ENCODE data around the gene POU3F2. TPM values are rescaled to one million over a fixed set of nuclear protein-coding genes. Genes with fewer than 3 reads are reported as not detected.

The POU3F2 gene
- total and polyA plus RNA-seq, 2 of the 13 experiments (the other 11 are each of a cell fraction or from before 2014, with no cell fraction given) = not detected

GRCh38 chr6:98845211-98846020 lies 11.0 kb downstream of the POU3F2 start:
- no TSS peak for BruUV-seq (replicated peaks)
- 5% methylated on average over 23 of the region's 50 CpGs for WGBS (ENCODE audit: low lambda C conversion rate)
- Histone ChIP-seq H3K79me2 (ENCODE audit: insufficient read depth, low read length) (no peaks in the 10 kb centered on the region), H3K27ac (ENCODE audit: extremely low read length, insufficient read depth, low read length) (no peak overlapping the region), H3K9ac (ENCODE audit: insufficient read depth, low read depth, low read length) (no peak overlapping the region), H3K4me2 (ENCODE audit: low read depth, low read length) (peak overlapping the region; percentile 32; the same call in 1 of the 2 replicates), H3K4me3 (replicated peaks in 1 of 3; ENCODE audit: insufficient read depth in 1 of 3, low read depth in 2 of 3, low read length in 3 of 3) (peak overlapping the region in 1 of 3 experiments; percentile 16; a peak in 1 of 6 replicates), H3K27me3 (ENCODE audit: control insufficient read depth in 1 of 2, insufficient read depth in 2 of 2, low read length in 2 of 2) (peaks cover 3 to 47% of the 10 kb centered on the region in 2 experiments), H3K4me1 (ENCODE audit: insufficient read depth, low read length) (no peaks in the 10 kb centered on the region), H3K9me3 (ENCODE audit: low read length) (no peaks in the 10 kb centered on the region), H3K36me3 (replicated peaks in 1 of 2; ENCODE audit: control insufficient read depth in 1 of 2, insufficient read depth in 2 of 2, low read length in 2 of 2) (no peaks in the 10 kb centered on the region), H4K20me1 (ENCODE audit: insufficient read depth, low read length) (peaks cover 4% of the 10 kb centered on the region; the same call in 1 of the 2 replicates), H2AFZ (ENCODE audit: low read length) (no peak overlapping the region)
- DNase-seq (ENCODE audit: low spot score) (peak; percentile 40), ATAC-seq (peak; percentile 85), FAIRE-seq (peak; percentile 59)
- ChIA-PET POLR2A (no interaction called here), CTCF (ENCODE audit: low intra/inter-chr PET ratio, low total read pairs) (interaction anchor here (1.3 kb wide), 1 partner anchor 1348 kb away, joined by 4 read pairs; no protein-coding TSS in a partner anchor)
- intact Hi-C loops (cut with micrococcal nuclease; ENCODE audit: unreplicated experiment) = loop anchor here (1.0 to 5.0 kb wide), 6 partner anchors 97 to 1778 kb away; no protein-coding TSS in a partner anchor
- in situ Hi-C loops (cut with HindIII; ENCODE audit: extremely low pct_ligation_motif_present, low pct_unique_long_range_greater_than_20kb) = loop anchor here (25.0 kb wide), 5 partner anchors 267 to 1783 kb away; no protein-coding TSS in a partner anchor
- TF ChIP-seq ZNF329 (CRISPR knock-in tag; IDR thresholded peaks at IDR 0.05; ENCODE audit: low read depth) (no peak), KDM2A (CRISPR knock-in tag; IDR thresholded peaks at IDR 0.05; ENCODE audit: borderline replicate concordance, low read depth) (peak; percentile 27; the same call in 1 of the 2 replicates), HMGXB4 (CRISPR knock-in tag; IDR thresholded peaks at IDR 0.05; ENCODE audit: borderline replicate concordance in 1 of 2, low read depth in 1 of 2) (0 out of 4 replicates have a peak, but pooled peaks of 1 of the 2 experiments have one; percentile 21), IKZF5 (CRISPR knock-in tag; IDR thresholded peaks at IDR 0.05) (0 out of 2 replicates have a peak, but pooled peaks have one; percentile 22), GLI4 (CRISPR knock-in tag; IDR thresholded peaks at IDR 0.05; ENCODE audit: borderline replicate concordance) (no peak), CTCF (CRISPR knock-in tag; IDR thresholded peaks at IDR 0.05) (peak; percentile 92), STAG1 (CRISPR knock-in tag; IDR thresholded peaks at IDR 0.05) (peak; percentile 94)
- TF ChIP-seq, protein P1, sequence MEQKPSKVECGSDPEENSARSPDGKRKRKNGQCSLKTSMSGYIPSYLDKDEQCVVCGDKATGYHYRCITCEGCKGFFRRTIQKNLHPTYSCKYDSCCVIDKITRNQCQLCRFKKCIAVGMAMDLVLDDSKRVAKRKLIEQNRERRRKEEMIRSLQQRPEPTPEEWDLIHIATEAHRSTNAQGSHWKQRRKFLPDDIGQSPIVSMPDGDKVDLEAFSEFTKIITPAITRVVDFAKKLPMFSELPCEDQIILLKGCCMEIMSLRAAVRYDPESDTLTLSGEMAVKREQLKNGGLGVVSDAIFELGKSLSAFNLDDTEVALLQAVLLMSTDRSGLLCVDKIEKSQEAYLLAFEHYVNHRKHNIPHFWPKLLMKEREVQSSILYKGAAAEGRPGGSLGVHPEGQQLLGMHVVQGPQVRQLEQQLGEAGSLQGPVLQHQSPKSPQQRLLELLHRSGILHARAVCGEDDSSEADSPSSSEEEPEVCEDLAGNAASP (CRISPR knock-in tag; IDR thresholded peaks at IDR 0.05; ENCODE audit: borderline replicate concordance) = no peak
- TF ChIP-seq, protein P2, sequence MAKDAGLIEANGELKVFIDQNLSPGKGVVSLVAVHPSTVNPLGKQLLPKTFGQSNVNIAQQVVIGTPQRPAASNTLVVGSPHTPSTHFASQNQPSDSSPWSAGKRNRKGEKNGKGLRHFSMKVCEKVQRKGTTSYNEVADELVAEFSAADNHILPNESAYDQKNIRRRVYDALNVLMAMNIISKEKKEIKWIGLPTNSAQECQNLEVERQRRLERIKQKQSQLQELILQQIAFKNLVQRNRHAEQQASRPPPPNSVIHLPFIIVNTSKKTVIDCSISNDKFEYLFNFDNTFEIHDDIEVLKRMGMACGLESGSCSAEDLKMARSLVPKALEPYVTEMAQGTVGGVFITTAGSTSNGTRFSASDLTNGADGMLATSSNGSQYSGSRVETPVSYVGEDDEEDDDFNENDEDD (CRISPR knock-in tag; IDR thresholded peaks at IDR 0.05; ENCODE audit: borderline replicate concordance) = peak; percentile 23; the same call in 1 of the 2 replicates
